H1 (cell line): ENCODE data around the gene MCF2L. TPM values are rescaled to one million over a fixed set of nuclear protein-coding genes. Genes with fewer than 3 reads are reported as not detected.

Source experiments
- BRCA1 ChIP-seq: IDR thresholded peaks from 2 replicates; pipeline ENCODE4 v1.6.1; 2012; ENCODE audit warnings: low read depth, low read length, improper control_type of control experiment
- CREB1 ChIP-seq: IDR thresholded peaks from 2 replicates; pipeline ENCODE4 v1.6.1; 2012; ENCODE audit warnings: inconsistent platforms
- JUN ChIP-seq: IDR thresholded peaks from 2 replicates; pipeline ENCODE4 v1.6.1; 2011; ENCODE audit warnings: low read depth, mild to moderate bottlenecking, improper control_type of control experiment, low read length
- POLR2A ChIP-seq, 2 experiments: IDR thresholded peaks; 1 replicate in 1 of 2; 2 replicates in 1 of 2; pipeline ENCODE4 v1.6.1; 2011; ENCODE audit warnings: low read depth in 2 of 2, low read length in 2 of 2, mild to moderate bottlenecking in 2 of 2; ENCODE audit errors: control extremely low read depth in 1 of 2
- RBBP5 ChIP-seq: IDR thresholded peaks from 2 replicates; pipeline ENCODE4 v1.7.1; 2012; ENCODE audit warnings: low read depth, mild to moderate bottlenecking, inconsistent platforms, low read length, moderate library complexity, borderline replicate concordance
- RNF2 ChIP-seq: fragments of 200-900, 300-1000 bp; sonication (generic); IDR thresholded peaks from 2 replicates; pipeline ENCODE4 v1.7.1; 2016; ENCODE audit warnings: borderline replicate concordance, low read depth, mild to moderate bottlenecking, antibody characterized with exemption, low read length; ENCODE audit not compliant: poor library complexity, severe bottlenecking; ENCODE audit errors: missing control alignments
- SIX5 ChIP-seq: IDR thresholded peaks from 2 replicates; pipeline ENCODE4 v1.6.1; 2011; ENCODE audit warnings: mild to moderate bottlenecking, low read depth, low read length
- polyA plus RNA-seq, 7 experiments: library from polyadenylated mRNA; depleted of rRNA in 3 of 7; stranded (reverse) in 5 of 7; unstranded in 2 of 7; fragments of >200 nt in 5 of 7; fragments of 200-250 nt in 2 of 7; gene quantifications; 1 replicate in 5 of 7; 2 replicates in 1 of 7; 4 replicates in 1 of 7; pipeline versions ENCODE4 v1.2.1 to v1.2.3, GENCODE V29; 2011 to 2013; ENCODE audit warnings: missing spikeins in 2 of 7, mixed read lengths in 2 of 7
- total RNA-seq: library from RNA; stranded (reverse); fragmentation: NEBNext Ultra II Directional; extraction: Animal tissue kit (Norgen Biotek cat#: 25700); gene quantifications from 2 replicates; pipeline ENCODE4 v1.2.1, GENCODE V29; 2021
- TF ChIP-seq, protein P1 (sequence below): fragments of 300-600 bp; sonication (generic); IDR thresholded peaks from 2 replicates; pipeline ENCODE4 v1.7.1; 2012; ENCODE audit warnings: low read length, moderate library complexity, mild to moderate bottlenecking, inconsistent platforms; ENCODE audit not compliant: insufficient replicate concordance

The MCF2L gene
- total and polyA plus RNA-seq, 2 of the 8 experiments (the other 6 are each of a cell fraction or from before 2014, with no cell fraction given) = 10.1 to 24.4 TPM

DNA sequence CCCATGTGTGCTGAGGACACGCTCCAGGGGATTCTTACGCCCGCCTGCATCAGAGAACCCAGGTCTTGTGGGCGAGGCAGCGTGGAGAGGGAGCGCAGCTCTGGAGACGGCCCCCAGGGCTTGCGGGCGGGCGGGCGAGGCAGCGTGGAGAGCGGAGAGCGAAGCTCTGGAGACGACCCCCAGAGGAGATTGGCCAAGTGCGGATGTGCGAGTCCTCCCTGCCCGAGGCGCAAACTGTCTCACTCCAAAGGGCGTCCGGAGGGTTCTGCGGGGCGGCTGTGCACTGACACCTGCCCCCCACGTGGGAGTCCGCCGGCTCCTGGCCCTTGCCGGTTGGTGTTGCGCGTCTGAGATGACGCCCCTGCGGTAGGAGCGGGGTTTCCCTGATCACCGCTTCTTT lies 39.8 kb downstream of the MCF2L start (continued):
- TF ChIP-seq SIX5 = no peak
- no peak for TF ChIP-seq JUN
- TF ChIP-seq, protein P1, sequence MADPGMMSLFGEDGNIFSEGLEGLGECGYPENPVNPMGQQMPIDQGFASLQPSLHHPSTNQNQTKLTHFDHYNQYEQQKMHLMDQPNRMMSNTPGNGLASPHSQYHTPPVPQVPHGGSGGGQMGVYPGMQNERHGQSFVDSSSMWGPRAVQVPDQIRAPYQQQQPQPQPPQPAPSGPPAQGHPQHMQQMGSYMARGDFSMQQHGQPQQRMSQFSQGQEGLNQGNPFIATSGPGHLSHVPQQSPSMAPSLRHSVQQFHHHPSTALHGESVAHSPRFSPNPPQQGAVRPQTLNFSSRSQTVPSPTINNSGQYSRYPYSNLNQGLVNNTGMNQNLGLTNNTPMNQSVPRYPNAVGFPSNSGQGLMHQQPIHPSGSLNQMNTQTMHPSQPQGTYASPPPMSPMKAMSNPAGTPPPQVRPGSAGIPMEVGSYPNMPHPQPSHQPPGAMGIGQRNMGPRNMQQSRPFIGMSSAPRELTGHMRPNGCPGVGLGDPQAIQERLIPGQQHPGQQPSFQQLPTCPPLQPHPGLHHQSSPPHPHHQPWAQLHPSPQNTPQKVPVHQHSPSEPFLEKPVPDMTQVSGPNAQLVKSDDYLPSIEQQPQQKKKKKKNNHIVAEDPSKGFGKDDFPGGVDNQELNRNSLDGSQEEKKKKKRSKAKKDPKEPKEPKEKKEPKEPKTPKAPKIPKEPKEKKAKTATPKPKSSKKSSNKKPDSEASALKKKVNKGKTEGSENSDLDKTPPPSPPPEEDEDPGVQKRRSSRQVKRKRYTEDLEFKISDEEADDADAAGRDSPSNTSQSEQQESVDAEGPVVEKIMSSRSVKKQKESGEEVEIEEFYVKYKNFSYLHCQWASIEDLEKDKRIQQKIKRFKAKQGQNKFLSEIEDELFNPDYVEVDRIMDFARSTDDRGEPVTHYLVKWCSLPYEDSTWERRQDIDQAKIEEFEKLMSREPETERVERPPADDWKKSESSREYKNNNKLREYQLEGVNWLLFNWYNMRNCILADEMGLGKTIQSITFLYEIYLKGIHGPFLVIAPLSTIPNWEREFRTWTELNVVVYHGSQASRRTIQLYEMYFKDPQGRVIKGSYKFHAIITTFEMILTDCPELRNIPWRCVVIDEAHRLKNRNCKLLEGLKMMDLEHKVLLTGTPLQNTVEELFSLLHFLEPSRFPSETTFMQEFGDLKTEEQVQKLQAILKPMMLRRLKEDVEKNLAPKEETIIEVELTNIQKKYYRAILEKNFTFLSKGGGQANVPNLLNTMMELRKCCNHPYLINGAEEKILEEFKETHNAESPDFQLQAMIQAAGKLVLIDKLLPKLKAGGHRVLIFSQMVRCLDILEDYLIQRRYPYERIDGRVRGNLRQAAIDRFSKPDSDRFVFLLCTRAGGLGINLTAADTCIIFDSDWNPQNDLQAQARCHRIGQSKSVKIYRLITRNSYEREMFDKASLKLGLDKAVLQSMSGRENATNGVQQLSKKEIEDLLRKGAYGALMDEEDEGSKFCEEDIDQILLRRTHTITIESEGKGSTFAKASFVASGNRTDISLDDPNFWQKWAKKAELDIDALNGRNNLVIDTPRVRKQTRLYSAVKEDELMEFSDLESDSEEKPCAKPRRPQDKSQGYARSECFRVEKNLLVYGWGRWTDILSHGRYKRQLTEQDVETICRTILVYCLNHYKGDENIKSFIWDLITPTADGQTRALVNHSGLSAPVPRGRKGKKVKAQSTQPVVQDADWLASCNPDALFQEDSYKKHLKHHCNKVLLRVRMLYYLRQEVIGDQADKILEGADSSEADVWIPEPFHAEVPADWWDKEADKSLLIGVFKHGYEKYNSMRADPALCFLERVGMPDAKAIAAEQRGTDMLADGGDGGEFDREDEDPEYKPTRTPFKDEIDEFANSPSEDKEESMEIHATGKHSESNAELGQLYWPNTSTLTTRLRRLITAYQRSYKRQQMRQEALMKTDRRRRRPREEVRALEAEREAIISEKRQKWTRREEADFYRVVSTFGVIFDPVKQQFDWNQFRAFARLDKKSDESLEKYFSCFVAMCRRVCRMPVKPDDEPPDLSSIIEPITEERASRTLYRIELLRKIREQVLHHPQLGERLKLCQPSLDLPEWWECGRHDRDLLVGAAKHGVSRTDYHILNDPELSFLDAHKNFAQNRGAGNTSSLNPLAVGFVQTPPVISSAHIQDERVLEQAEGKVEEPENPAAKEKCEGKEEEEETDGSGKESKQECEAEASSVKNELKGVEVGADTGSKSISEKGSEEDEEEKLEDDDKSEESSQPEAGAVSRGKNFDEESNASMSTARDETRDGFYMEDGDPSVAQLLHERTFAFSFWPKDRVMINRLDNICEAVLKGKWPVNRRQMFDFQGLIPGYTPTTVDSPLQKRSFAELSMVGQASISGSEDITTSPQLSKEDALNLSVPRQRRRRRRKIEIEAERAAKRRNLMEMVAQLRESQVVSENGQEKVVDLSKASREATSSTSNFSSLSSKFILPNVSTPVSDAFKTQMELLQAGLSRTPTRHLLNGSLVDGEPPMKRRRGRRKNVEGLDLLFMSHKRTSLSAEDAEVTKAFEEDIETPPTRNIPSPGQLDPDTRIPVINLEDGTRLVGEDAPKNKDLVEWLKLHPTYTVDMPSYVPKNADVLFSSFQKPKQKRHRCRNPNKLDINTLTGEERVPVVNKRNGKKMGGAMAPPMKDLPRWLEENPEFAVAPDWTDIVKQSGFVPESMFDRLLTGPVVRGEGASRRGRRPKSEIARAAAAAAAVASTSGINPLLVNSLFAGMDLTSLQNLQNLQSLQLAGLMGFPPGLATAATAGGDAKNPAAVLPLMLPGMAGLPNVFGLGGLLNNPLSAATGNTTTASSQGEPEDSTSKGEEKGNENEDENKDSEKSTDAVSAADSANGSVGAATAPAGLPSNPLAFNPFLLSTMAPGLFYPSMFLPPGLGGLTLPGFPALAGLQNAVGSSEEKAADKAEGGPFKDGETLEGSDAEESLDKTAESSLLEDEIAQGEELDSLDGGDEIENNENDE = no peak
- no peak for TF ChIP-seq RBBP5
- TF ChIP-seq CREB1 = no peak
- TF ChIP-seq POLR2A (IDR thresholded peaks at IDR 0.05; ENCODE audit: control extremely low read depth in 1 of 2, low read depth in 2 of 2, low read length in 2 of 2) = no peak
- no peak for TF ChIP-seq RNF2
- TF ChIP-seq BRCA1 = no peak
